ENCODE data around the gene ADARB1.
"Not testable (repeated sequence)": the region's sequence is repeated elsewhere in the genome, so short reads cannot be mapped to it uniquely, and the experiment has no call there.

ADARB1 gene, protein sequence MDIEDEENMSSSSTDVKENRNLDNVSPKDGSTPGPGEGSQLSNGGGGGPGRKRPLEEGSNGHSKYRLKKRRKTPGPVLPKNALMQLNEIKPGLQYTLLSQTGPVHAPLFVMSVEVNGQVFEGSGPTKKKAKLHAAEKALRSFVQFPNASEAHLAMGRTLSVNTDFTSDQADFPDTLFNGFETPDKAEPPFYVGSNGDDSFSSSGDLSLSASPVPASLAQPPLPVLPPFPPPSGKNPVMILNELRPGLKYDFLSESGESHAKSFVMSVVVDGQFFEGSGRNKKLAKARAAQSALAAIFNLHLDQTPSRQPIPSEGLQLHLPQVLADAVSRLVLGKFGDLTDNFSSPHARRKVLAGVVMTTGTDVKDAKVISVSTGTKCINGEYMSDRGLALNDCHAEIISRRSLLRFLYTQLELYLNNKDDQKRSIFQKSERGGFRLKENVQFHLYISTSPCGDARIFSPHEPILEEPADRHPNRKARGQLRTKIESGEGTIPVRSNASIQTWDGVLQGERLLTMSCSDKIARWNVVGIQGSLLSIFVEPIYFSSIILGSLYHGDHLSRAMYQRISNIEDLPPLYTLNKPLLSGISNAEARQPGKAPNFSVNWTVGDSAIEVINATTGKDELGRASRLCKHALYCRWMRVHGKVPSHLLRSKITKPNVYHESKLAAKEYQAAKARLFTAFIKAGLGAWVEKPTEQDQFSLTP

DNA sequence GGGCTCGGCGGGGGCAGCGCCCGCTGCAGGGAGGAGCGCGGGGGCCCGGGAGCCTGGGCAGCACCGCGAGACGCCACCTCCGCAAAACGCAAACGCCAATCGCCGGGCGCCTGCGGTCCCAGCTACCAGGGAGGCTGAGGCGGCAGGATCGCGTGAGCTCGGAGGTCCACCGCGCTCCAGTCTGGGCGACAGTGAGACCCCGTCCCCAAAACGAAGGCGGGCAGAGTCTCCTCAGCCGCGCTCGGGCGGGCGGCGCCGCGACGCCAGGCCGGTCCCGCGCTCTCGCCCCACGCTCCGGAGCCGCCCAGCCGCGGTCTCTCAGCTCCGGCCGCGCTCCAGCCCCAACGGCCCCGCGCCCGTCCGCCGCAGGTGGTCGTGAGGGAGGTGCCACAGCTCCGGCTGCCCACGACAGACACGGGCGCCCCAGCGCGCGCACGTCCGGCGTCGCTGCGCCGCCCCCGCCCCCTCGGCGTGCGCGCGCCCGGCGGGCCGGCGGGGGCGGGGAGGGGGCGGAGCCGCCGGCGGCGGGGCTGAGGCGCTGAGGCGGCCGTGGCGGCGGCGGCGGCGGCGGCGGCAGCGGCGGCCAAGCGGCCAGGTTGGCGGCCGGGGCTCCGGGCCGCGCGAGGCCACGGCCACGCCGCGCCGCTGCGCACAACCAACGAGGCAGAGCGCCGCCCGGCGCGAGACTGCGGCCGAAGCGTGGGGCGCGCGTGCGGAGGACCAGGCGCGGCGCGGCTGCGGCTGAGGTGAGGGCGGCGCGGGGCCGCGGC, at the start of gene ADARB1:
Gene ADARB1, plus strand, starts transcription at position 533 of the 770 bp plus-strand sequence. CDS start 97,077 bp downstream, outside the sequence.
- peak; percentile 17 for DNase-seq

DNA sequence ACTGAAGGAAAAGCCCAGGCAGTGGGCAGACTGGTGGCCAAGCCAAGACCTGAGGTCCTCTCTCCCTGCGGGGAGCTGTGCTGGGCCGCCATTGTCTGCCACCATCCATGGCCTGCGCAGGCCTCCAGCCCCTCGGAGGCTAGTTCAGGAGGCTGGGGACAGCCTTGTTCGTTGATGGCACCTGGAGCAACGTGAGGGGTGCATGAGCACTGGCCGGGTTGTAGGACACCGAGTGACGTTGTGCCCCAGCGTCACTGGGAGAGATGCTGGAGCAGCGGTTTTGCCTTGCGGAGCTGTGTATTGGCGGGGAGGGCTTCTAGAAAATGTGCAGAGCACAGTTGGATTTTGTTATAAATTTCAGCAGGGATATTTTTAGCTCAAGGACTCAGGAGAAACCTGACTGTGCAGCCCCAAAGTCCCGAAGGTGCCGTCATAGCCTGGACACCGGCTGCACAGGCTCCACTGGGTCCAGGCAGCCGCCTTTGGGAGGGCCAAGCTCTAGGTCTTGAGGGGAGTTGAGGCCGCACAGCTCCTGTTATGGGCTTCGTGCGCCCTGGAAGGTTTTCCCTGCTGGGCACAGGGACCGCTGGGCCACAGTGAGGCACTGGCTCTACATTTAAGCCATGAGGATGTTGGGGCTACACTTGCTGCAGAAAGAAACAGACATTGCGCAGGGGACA, 48.2 kb upstream of the ADARB1 start:
- no peak for DNase-seq

DNA sequence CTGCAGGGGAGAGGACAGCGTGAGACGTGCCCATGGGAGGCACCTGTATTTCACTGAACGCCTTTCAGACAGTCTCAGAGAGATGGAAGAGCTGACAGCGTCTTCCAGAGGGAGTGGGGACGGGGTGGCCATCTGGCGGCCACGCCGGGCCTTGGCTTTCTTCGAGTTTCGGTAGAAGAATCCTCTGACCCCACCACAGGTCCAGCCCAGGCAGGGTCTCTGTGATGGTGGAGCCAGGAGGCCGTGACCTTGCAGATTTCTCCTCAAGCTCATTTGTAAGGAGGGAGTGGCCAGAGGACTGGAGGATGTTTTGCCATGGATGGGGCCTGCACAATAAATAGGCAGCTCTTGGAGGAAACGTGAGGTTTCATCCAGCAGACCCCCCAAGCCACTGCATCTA, 47.6 kb upstream of the ADARB1 start:
- DNase-seq: no peak

DNA sequence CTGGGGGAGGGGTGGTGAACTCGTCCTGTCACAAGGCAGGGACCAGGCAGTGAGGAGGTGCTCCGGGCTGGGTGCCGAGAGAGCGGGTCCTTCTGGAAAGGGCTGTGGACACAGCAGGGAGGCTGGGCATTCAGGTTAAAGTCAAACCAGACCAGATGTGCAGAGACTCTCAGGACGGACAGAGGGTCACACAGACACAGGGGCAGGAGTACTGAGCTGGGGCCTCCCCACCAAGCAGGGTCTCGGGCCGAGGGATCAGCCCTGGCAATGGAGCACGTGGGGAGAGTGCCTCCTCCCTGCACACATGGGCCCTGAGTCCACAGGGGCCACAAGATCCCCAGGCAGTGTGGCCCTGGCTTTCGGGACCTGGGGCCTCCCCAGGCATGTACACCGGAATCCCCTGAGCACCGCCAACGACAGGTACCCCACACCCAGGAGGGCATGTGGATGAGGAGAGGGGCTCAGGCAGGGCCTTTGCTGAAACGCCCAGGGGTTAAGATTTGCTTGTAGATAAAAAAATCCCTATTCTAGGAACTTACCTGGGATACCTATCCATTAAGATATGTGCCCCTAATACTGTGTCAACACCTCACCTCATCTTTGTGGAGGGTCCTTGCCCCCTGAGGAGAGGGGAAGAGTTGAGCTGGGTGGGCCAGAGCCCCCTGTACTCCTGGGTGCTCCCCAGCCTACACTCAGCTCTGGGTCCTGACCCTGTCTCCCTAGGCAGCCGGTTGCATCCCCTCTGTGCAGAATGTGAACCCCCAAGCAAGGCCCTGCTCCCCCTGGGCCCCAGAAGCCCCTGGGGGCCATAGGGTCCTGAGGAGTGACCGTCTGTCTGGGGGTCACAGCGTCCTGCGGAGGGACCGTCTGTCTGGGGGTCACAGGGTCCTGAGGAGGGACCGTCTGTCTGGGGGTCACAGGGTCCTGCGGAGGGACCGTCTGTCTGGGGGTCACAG, 46.9 kb upstream of the ADARB1 start:
- no peak for DNase-seq

DNA sequence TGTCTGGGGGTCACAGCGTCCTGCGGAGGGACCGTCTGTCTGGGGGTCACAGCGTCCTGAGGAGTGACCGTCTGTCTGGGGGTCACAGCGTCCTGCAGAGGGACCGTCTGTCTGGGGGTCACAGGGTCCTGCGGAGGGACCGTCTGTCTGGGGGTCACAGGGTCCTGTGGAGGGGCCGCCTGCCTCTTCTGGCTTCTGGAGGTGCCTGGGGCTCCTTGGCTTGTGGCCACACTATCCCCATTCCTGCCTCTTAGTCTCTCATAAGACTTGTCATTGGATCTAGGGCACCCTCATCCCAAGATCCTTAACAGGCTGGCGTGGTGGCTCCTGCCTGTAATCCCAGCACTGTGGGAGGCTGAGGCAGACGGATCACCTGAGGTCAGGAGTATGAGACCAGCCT, 45.7 kb upstream of the ADARB1 start:
- not testable (repeated sequence) for DNase-seq

DNA sequence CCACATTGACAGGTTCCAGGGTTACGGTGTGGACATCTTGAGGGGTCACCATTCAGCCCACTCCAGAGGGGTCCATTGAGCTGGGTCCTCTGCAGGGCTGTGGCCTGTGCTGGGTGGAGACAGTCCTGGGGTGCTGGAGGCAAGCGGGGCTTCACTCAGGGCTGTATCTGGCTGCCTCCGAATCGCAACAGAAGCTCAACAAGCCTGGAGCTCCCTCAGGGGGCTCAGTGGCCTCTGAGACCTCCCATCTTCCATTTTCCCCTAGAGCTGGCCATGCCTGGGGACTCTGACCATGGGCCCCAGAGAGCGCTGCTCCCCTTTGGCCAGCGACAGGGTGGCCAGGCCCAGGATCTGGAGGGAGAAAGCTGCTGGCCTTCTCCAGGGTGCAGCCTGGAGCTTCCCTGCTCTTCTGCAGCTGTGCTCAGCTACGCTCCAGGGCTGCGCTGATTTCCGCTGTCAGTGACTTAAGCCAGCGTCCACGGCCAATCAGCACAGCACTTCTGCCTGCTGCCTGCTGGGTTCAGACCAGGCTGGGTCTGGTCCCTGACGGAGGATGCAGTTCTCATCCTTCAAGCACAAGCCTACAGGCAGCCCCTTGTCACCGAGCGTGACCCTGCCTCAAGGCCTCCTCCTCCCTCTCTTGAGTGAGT, 45.0 kb upstream of the ADARB1 start:
- no peak for DNase-seq

DNA sequence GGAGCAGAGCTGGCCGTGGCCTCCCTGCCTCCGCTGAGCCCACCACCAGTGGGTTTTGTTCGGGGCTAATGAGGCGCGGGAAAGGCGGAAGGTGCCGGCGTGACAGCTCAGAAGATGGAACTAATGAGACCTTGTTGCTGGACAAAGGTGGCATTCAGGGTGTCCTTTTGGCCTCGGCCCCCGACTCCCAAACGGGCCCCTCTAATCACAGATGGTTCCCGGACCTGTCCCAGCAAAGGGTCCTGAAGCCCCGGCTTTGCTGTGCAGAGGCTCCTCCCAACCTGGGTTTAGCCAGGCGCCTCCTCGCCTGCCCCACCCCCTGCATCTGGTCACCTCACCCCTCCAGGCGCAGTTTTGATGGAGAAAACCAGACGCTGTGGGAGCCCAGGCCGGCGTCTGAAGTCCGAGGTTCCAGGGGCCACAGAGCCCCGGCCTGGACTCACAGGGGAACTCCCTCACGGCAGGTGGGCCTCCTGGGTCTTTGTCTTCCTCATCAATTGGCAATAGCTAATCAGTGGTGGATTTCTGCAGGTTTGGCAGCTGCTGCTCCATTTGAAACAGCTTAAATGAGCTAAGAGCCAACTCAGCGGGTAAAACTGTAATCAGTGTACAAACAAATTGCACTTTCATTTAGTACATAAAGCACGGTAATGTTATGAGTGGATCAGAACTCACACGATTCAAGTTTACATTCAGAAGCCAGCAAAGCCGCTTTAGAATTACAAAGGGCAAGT, 44.3 kb upstream of the ADARB1 start:
- DNase-seq: no peak

DNA sequence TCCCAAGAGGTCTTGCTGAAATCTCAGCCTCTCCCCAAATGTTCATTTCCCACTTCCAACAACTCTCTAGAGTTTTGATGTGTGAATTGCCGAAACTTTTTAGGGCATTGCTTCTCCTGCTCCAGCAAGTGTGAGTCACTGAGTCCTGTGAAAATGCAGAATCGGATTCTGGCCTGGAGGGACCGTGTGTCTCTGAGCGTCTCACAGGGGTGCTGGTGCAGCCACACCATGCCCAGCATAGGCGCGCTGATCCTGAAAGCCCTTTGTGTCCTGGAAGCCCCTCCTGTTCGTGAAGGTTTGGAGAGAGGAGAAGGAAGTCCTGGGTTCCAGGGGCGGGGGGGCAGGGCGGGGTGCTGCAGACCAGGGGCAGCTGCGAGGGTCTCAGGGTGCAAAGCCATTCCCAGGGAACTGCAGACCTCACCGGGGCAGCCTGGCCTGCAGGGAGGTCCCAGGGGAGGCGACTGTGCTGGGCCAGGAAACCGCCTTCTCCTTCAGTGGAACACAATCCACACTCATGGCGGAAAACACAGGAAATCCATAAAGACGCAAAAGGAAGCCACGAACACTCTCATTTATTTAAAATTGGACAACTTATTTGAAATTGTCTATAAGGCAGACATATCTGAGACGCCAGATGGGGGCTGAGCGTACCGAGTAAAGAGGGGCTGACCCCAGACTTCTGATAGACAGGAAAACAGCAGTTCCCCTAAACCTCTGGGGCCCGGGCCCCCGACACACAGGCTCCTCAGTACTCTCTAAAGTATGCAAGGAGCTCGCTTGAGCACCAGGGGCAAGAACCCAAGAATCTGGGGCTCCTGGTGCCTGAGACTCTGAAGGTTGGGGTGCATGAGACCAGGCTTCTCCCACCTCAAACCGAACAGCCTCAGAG, 43.5 kb upstream of the ADARB1 start:
- DNase-seq: no peak

DNA sequence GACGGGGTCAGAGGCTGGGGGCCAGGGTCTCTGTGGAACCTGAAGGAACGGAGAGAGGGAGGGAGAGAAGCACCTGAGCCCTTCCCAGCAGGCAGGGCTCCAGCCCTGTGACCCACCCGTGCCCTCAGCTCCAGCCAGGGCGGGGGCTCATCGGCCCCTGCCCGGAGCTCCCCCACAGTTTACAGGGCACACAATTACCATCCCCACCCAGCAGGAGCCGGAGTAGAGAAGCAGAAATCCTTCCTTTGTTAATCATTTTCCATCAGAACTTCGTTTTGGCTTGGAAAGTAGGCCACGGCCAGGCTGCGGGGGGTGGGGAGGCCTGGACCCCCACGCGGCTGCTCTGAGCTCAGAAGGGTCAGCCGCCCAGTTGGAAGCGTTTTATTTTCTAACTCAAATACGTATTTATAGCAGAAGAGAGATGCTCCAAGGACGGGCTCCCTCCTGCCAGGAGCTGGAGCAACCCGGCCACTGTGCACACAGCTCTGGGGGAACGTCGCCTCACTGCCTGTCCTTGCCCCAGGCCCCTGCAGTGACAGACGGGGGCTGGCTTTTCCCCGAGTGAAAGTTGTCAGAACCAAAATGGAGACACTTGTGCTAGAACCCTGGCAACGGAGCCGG, 42.7 kb upstream of the ADARB1 start:
- DNase-seq: no peak

DNA sequence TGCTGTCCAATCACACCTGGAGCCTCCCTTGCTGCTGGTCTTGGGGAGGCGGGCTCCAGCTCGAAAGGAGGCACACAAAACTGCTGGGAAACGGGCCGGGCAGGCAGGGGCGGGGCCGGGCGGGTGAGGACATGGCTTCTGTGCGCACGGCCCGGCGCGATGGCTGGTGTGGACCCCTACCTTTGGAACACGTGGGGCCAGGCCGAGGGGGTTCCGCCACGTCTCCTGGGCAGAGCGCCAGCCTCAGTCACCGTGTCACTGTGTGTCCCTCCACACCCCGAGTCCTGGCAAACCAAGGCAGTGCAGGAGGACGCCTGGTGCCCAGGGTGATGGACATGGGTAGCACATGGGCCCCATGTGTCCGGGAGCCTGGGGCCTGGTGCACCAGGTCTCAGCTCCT, 42.0 kb upstream of the ADARB1 start:
- DNase-seq: no peak

DNA sequence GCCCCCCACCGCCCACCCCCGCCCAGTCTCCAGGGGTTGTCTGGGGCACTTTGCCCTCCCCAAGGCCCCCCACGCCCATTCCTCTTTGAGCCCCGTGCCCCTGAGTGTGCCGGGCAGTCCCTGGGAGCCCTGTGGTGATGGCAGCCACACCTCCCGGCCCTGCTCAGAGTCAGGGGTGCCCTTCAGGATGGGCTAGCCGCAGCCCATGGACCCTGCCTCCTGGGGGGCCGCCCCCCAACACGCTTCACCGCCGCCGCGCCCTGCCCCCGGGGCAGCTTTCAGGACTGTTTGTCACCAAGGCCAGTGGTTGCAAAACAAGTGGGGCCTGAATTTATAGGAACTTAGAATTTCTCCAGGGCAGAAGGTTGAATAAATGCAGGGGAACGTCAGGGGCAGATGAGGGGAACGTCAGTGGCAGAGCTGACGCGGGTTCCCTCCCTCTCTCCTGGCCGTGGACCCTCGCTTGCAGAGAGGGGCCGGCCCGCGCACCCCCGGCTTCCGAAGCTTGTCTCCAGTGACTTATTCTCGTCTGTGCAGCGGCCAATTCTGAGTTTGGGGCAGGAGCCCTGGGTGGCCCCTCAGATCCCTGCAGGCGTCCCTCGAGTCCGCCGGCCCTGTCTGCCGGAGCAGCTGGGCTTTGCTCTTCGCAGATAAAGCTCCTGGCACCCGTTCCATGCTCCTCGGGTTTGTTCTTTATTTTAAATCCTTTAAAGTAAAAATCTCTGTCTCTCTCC, 41.2 kb upstream of the ADARB1 start:
- no peak for DNase-seq

DNA sequence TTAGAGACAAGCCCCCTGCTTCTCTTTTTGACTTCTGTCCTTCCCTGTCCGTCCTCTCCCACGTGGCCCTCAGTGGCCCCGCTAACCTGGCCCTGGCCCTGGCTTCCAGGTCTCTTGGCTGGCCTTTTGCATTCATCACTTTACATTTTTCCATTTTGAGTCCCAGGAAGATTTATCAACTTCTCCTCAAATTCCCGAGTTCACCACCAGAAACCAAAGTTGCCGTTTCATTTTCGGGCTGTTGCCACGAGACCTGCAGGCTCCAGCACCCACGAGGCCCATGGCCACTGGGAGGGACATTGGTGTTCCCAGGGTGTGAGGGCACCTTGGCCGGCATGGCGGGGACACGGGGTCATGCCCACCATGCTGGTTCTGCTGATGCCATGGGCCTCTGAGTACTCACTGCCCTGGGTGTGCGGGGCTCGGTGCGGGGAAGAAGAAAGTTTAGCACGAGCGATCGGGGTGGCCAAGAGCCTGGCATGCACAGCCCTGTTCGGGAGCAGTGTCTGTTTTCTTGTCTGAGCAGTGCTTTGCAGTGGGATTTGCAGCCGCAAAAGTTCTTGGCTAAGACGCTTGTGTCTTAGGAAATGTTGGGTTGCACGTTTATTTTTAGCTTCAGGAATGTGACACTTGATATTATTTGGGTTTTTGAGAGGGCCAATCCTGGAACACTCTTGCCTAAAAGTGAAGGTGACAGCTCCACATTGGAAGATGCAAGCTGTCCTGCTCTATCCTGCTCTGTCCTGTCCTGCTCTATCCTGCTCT, 40.4 kb upstream of the ADARB1 start:
- DNase-seq: no peak

DNA sequence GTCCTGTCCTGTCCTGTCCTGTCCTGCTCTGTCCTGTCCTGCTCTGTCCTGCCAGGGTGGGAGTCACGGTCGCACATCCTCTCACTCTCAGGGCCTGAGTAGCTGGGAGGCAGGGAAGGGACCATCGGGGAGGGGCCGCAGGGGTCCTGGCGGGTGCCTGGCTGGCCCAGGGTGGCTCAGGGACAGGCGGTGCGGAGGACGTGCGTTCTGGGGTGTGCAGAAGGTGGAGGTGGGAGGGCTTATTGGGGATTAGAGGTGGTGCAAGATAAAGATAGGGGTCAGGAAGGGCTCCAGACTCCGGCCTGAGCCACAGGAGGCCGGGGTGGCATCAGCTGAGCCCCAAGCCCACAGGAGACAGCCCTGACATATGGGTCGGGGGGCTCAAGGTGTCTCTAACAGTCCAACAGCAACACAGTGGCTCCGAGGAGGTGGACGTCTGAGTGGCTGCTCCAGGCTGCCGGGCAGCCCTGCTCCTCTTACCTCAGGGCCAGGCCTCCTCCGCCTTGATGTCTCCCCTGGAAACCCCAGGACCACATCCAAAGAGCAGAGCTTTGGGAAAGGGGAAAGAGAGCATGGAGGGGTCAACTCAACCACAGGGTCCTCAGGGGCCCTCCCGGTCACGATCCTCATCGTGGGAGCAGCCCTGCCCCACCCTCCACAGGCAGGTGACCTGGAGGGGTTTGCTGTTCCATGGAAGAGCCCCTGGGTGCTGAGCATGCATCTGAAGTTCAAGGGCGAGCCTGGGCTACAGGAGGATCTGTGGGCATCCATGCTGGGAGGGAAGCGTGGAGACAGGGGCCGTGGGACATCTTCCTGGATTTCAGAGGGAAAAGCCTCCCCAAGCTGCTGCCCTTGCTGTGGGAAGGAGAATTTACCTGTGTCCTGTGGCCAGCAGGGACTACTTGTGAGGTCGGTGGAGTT, 39.6 kb upstream of the ADARB1 start:
- no peak for DNase-seq

DNA sequence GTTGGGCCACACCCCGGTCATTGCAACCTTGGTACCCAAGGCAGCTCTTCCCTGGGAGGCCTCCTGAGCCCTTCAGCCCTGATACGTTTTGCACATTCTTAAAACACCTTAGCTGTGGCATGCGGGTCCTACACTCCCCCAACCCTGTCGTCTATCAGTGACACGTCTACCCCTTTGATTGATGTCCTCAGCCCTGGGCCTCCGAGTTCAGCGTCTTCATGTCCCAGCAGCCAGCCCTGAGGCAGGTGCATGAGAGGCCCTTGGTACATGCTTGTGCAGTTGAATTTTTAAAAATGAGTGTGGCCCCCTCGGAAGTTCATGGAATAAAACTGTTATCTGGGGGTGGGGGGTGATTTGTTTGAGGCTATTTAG, 38.9 kb upstream of the ADARB1 start:
- DNase-seq: no peak

DNA sequence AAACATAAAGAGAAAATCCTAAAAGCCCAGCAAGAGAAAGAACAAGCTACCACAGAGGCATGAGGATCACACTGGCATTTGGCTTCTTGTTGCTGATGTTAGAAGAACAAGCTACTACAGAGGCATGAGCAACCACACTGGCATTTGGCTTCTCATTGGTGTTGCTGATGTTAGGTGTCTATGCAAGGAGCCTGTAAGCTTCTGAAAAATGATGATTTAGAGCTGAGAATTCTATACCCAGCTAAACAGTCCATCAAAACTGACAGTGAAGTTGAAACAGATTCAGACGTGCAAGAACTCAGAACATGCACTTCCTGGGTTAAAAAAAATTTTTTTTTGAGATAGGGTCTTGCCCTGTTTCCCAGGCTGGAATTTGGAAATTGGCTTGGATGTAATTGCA, 37.8 kb upstream of the ADARB1 start:
- no peak for DNase-seq

DNA sequence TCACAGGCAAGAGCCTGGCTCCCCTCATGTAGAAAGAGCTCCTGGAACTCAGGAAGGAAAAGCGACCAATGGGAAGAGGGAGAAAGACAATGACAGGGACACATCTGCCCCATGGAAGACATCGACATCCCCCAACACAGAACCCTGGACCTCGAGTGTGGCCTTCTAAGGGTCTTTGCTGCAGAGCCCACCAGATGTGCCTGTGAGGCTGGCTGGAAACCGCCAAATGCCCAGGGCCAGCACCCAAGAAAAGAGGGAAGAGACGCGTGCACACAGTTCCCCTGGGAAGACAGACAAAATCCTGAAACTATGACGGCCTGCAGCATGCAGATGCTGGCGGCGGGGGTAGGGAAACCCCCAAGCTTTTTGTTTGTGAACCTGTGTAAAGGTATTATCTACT, 36.4 kb upstream of the ADARB1 start:
- DNase-seq: no peak
